KOPT-K1 (cell line): ENCODE measurements around the gene TAAR5.
"Not testable (repeated sequence)": the region's sequence is repeated elsewhere in the genome, so short reads cannot be mapped to it uniquely, and the experiment has no call there.

ENCODE experiments used
- H3K27ac ChIP-seq: fragments of 200-600 bp; sonication (generic); 2 replicates; pipeline ENCODE4 v1.5.1; 2016; ENCODE audit warnings: antibody characterized with exemption, mild to moderate bottlenecking, low read depth, low read length; ENCODE audit not compliant: poor library complexity, severe bottlenecking
- H3K36me3 ChIP-seq: fragments of 200-600 bp; sonication (generic); 2 replicates; pipeline ENCODE4 v1.5.1; 2017; ENCODE audit warnings: antibody characterized with exemption, mild to moderate bottlenecking, low read length, moderate library complexity; ENCODE audit not compliant: insufficient read depth
- H3K9me3 ChIP-seq: fragments of 200-600 bp; sonication (generic); 2 replicates; pipeline ENCODE4 v1.5.1; 2017; ENCODE audit warnings: antibody characterized with exemption, low read length, mild to moderate bottlenecking; ENCODE audit not compliant: insufficient read depth, poor library complexity, severe bottlenecking

TAAR5 gene

GRCh38 chr6:132589454-132589853 is at the start of gene TAAR5:
TSS of gene TAAR5 (minus strand) at chr6:132589741. CDS start at chr6:132589686, 55 bp downstream.
- Histone ChIP-seq H3K27ac (no peak within 1 kb of the TSS), H3K9me3 (no peaks in the 10 kb centered on the region), H3K36me3 (no peaks in the 10 kb centered on the region)

GRCh38 chr6:132637135-132637534 is 47.6 kb upstream of the TAAR5 start:
- not testable (repeated sequence) for H3K9me3 ChIP-seq, H3K36me3 ChIP-seq, H3K27ac ChIP-seq

- H3K27ac ChIP-seq, H3K9me3 ChIP-seq, H3K36me3 ChIP-seq: not testable (repeated sequence)
Measured at GRCh38 chr6:132635906-132636305, 46.4 kb upstream of the TAAR5 start.

GRCh38 chr6:132635288-132635687 is 45.7 kb upstream of the TAAR5 start:
- not testable (repeated sequence) for H3K36me3 ChIP-seq, H3K9me3 ChIP-seq, H3K27ac ChIP-seq

- Histone ChIP-seq H3K36me3 (no peaks in the 10 kb centered on the region), H3K9me3 (no peaks in the 10 kb centered on the region), H3K27ac (no peak overlapping the region)
Measured at GRCh38 chr6:132634796-132635195, 45.3 kb upstream of the TAAR5 start.

GRCh38 chr6:132633362-132633761 is 43.8 kb upstream of the TAAR5 start:
- Histone ChIP-seq H3K9me3 (no peaks in the 10 kb centered on the region), H3K36me3 (no peaks in the 10 kb centered on the region), H3K27ac (no peak overlapping the region)

- Histone ChIP-seq H3K36me3 (no peaks in the 10 kb centered on the region), H3K27ac (no peak within 1 kb of the TSS), H3K9me3 (no peaks in the 10 kb centered on the region)
Measured at GRCh38 chr6:132624175-132624574, 34.6 kb upstream of the TAAR5 start, which contains the start of gene TAAR2. TSS of gene TAAR2 (minus strand) at chr6:132624275. CDS start at chr6:132624275, 0 bp downstream.

GRCh38 chr6:132623106-132623845 is 33.7 kb upstream of the TAAR5 start:
- H3K9me3 ChIP-seq: no peaks in the 10 kb centered on the region

GRCh38 chr6:132616677-132617076 is 27.1 kb upstream of the TAAR5 start:
- H3K36me3 ChIP-seq: no peaks in the 10 kb centered on the region
- H3K27ac ChIP-seq: no peak overlapping the region
- H3K9me3 ChIP-seq: no peaks in the 10 kb centered on the region

More at GRCh38 chr6:132623106-132623845, 33.7 kb upstream of the TAAR5 start:
- H3K36me3 ChIP-seq: no peaks in the 10 kb centered on the region
- no peak overlapping the region for H3K27ac ChIP-seq

- Histone ChIP-seq H3K36me3 (no peaks in the 10 kb centered on the region), H3K9me3 (no peaks in the 10 kb centered on the region), H3K27ac (no peak overlapping the region)
Measured at GRCh38 chr6:132614554-132614953, 25.0 kb upstream of the TAAR5 start.

GRCh38 chr6:132612449-132613108 is 23.0 kb upstream of the TAAR5 start:
- no peak overlapping the region for H3K27ac ChIP-seq
- H3K36me3 ChIP-seq: no peaks in the 10 kb centered on the region
- H3K9me3 ChIP-seq: no peaks in the 10 kb centered on the region

GRCh38 chr6:132611616-132612015 is 22.1 kb upstream of the TAAR5 start:
- Histone ChIP-seq H3K36me3 (no peaks in the 10 kb centered on the region), H3K9me3 (no peaks in the 10 kb centered on the region), H3K27ac (no peak overlapping the region)

- Histone ChIP-seq H3K27ac (no peak overlapping the region), H3K9me3 (no peaks in the 10 kb centered on the region), H3K36me3 (no peaks in the 10 kb centered on the region)
Measured at GRCh38 chr6:132607544-132608233, 18.1 kb upstream of the TAAR5 start.

GRCh38 chr6:132604635-132605152 is 15.2 kb upstream of the TAAR5 start:
- Histone ChIP-seq H3K27ac (no peak overlapping the region), H3K9me3 (no peaks in the 10 kb centered on the region), H3K36me3 (no peaks in the 10 kb centered on the region)

GRCh38 chr6:132600900-132601299 is 11.4 kb upstream of the TAAR5 start:
- not testable (repeated sequence) for H3K36me3 ChIP-seq, H3K9me3 ChIP-seq, H3K27ac ChIP-seq
